Duodenal mucosa (tissue), 2 donors: ENCODE results near the gene RINT1.

Source experiments
- H3K27ac ChIP-seq: one replicate; pipeline ENCODE4 v1.7.0; 2013; ENCODE audit warnings: low read depth, low read length
- H3K27me3 ChIP-seq, 2 donors: one replicate each; pipeline ENCODE4 v1.7.0; 2013; ENCODE audit warnings: low read length in 2 of 2, control low read depth in 1 of 2; ENCODE audit not compliant: insufficient read depth in 2 of 2, control insufficient read depth in 1 of 2
- H3K36me3 ChIP-seq, 2 donors: one replicate each; pipeline ENCODE4 v1.7.0; 2013; ENCODE audit warnings: low read length in 2 of 2, control low read depth in 1 of 2; ENCODE audit not compliant: insufficient read depth in 2 of 2, control insufficient read depth in 1 of 2
- H3K4me1 ChIP-seq, 2 donors: one replicate each; pipeline ENCODE4 v1.7.0; 2013; ENCODE audit warnings: low read length in 2 of 2, control low read depth in 1 of 2; ENCODE audit not compliant: insufficient read depth in 2 of 2, control insufficient read depth in 1 of 2
- H3K4me3 ChIP-seq, 2 donors: one replicate each; pipeline ENCODE4 v1.7.0; 2013; ENCODE audit warnings: low read length in 2 of 2, low read depth in 1 of 2
- H3K9ac ChIP-seq, 2 donors: one replicate each; pipeline ENCODE4 v1.7.0; 2013; ENCODE audit warnings: low read length in 2 of 2, low read depth in 1 of 2
- H3K9me3 ChIP-seq, 2 donors: one replicate each; pipeline ENCODE4 v1.7.0; 2013; ENCODE audit warnings: low read length in 2 of 2, control low read depth in 1 of 2; ENCODE audit not compliant: control insufficient read depth in 1 of 2

RINT1 gene

DNA sequence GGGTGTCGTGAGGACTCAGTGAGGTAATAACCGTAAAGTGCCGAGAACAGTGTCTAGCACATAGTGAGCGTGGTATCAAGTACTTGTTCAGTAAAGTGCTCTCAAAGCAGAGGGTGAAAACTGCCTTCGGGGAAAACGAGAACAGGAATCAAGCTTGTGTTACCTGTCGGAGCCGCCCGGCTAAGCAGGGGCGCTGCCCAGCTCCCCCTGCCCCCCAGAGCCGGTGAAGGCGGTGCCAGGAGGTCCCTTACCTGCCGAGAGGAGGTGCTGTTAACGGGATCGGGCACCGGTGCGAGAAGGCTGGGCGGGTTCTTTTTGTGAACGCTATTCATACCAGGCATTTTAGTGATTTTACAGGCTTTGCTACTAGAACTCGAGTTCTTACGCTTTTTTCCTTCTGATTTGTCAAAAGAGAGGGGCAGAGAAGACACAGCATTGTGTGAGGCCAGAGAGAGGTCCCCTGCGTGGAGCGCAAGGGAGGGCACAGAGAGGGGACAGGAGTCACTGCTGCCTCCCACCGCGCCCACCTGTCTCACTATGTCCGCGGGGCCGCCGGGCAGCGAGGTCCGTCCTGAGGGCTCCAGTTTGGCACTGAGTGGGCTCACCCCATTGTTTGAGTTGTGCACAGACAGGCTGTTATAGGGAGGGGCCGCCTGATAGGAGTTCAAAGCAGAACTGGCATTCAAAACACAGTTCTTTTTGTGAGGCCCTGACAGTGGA lies 81.8 kb downstream of the RINT1 start:
- Histone ChIP-seq H3K36me3 (peaks cover 13 to 32% of the 10 kb centered on the region in 2 donors), H3K27ac (no peak overlapping the region), H3K9ac (no peak overlapping the region), H3K9me3 (no peaks in the 10 kb centered on the region), H3K4me1 (no peaks in the 10 kb centered on the region), H3K4me3 (no peak overlapping the region), H3K27me3 (no peaks in the 10 kb centered on the region)

- H3K4me3 ChIP-seq = no peak overlapping the region
- H3K4me1 ChIP-seq = no peaks in the 10 kb centered on the region
- H3K27ac ChIP-seq = no peak overlapping the region
- H3K9ac ChIP-seq = no peak overlapping the region
- H3K36me3 ChIP-seq = peaks cover 14 to 32% of the 10 kb centered on the region in 2 donors
- no peaks in the 10 kb centered on the region for H3K9me3 ChIP-seq
- no peaks in the 10 kb centered on the region for H3K27me3 ChIP-seq
These were observed 82.4 kb downstream of the RINT1 start for GRCh38 chr7:105614341-105614840.
